HT-29 (cell line): ENCODE data around the gene CPE. TPM values are rescaled to one million over a fixed set of nuclear protein-coding genes. Genes with fewer than 3 reads are reported as not detected.

Experiments
- small RNA-seq: library from RNA; depleted of rRNA; stranded (forward); fragments of <200 nt; gene quantifications from one replicate; pipeline ENCODE3, GENCODE V24; 2014
- total RNA-seq: library from RNA; depleted of rRNA; stranded (reverse); fragments of >200 nt; shearing (Covaris generic); gene quantifications from 2 replicates; pipeline ENCODE4 v1.2.3, GENCODE V29; 2014; rRNA removed

Gene CPE
- total RNA-seq, 1 experiment from 2014 or later: not detected

Small RNA genes lying within 50 kb of the gene (small RNA-seq; reads per million reads assigned to genes)
- gene MIR578 (not detected), gene SCGB1D5P (not detected)

Other genes with a start within 250 kb of the CPE start
- 10.0 and 11.9 TPM in 2 replicates for gene KLHL2, start 171.4 kb upstream of the CPE start, total RNA-seq
- 24.5 and 39.6 TPM in 2 replicates for gene MSMO1, start 51.3 kb upstream of the CPE start, total RNA-seq